SK-N-SH treated with all-trans-retinoic acid at 6 μM for 48 hours (cell line): Measurements from ENCODE around the gene GLI3.

ENCODE experiments used
- ATAC-seq: fragments of 200-7000 bp; cut with Tn5 transposase; 3 replicates; pipeline ENCODE4 v1.9.1; 2020; ENCODE audit warnings: mild to moderate bottlenecking, moderate library complexity
- ARNTL ChIP-seq: fragments of 450-650 bp; formaldehyde crosslinking; IDR thresholded peaks from 2 replicates; pipeline ENCODE4 v1.5.0; 2020; ENCODE audit warnings: low read depth, mild to moderate bottlenecking, moderate library complexity, borderline replicate concordance
- BACH2 ChIP-seq: fragments of 250-450 bp; sonication (Bioruptor Pico); IDR thresholded peaks from 2 replicates; pipeline ENCODE4 v1.9.0; 2021; ENCODE audit warnings: mild to moderate bottlenecking, borderline replicate concordance
- CREB5 ChIP-seq: fragments of 250-450 bp; sonication (Bioruptor Pico); IDR thresholded peaks from 2 replicates; pipeline ENCODE4 v1.5.1; 2020; ENCODE audit warnings: low read depth, mild to moderate bottlenecking, moderate library complexity
- CSDC2 ChIP-seq: fragments of 250-450 bp; sonication (Bioruptor Pico); IDR thresholded peaks from 2 replicates; pipeline ENCODE4 v1.5.0; 2020; ENCODE audit warnings: mild to moderate bottlenecking, moderate library complexity
- ESRRG ChIP-seq: fragments of 250-450 bp; sonication (Bioruptor Pico); IDR thresholded peaks from 2 replicates; pipeline ENCODE4 v1.6.1; 2021; ENCODE audit warnings: mild to moderate bottlenecking
- GLIS3 ChIP-seq: fragments of 250-450 bp; sonication (Bioruptor Pico); IDR thresholded peaks from 2 replicates; pipeline ENCODE4 v1.5.0; 2020; ENCODE audit warnings: mild to moderate bottlenecking, moderate library complexity
- ISL1 ChIP-seq: fragments of 250-450 bp; sonication (Bioruptor Pico); IDR thresholded peaks from 2 replicates; pipeline ENCODE4 v2.1.2; 2022; ENCODE audit warnings: mild to moderate bottlenecking, moderate library complexity
- PATZ1 ChIP-seq: fragments of 250-450 bp; sonication (Bioruptor Pico); IDR thresholded peaks from 2 replicates; pipeline ENCODE4 v1.8.0; 2020; ENCODE audit warnings: mild to moderate bottlenecking, moderate library complexity, borderline replicate concordance
- POU6F1 ChIP-seq: fragments of 250-450 bp; sonication (Bioruptor Pico); IDR thresholded peaks from 2 replicates; pipeline ENCODE4 v1.8.0; 2021; ENCODE audit warnings: low read depth, mild to moderate bottlenecking, moderate library complexity, borderline replicate concordance
- SNAI2 ChIP-seq: fragments of 250-450 bp; sonication (Bioruptor Pico); IDR thresholded peaks from 2 replicates; pipeline ENCODE4 v1.5.0; 2020; ENCODE audit warnings: mild to moderate bottlenecking, moderate library complexity
- TCF4 ChIP-seq: fragments of 250-450 bp; sonication (Bioruptor Pico); IDR thresholded peaks from 2 replicates; pipeline ENCODE4 v1.8.0; 2021; ENCODE audit warnings: mild to moderate bottlenecking, moderate library complexity, borderline replicate concordance
- TSHZ2 ChIP-seq: fragments of 250-450 bp; sonication (Bioruptor Pico); IDR thresholded peaks from 2 replicates; pipeline ENCODE4 v1.5.0; 2020; ENCODE audit warnings: mild to moderate bottlenecking, moderate library complexity
- ZC3H10 ChIP-seq: fragments of 250-450 bp; sonication (Bioruptor Pico); IDR thresholded peaks from 2 replicates; pipeline ENCODE4 v1.5.1; 2021; ENCODE audit warnings: mild to moderate bottlenecking, moderate library complexity
- ZFP3 ChIP-seq: fragments of 250-450 bp; sonication (Bioruptor Pico); IDR thresholded peaks from 2 replicates; pipeline ENCODE4 v1.5.0; 2020; ENCODE audit warnings: mild to moderate bottlenecking, moderate library complexity
- ZFP30 ChIP-seq: fragments of 450-650 bp; formaldehyde crosslinking; IDR thresholded peaks from 2 replicates; pipeline ENCODE4 v1.5.0; 2022; ENCODE audit warnings: mild to moderate bottlenecking, moderate library complexity
- ZNF70 ChIP-seq: fragments of 450-650 bp; formaldehyde crosslinking; IDR thresholded peaks from 2 replicates; pipeline ENCODE4 v1.5.0; 2020; ENCODE audit warnings: mild to moderate bottlenecking, moderate library complexity
- ZNF8 ChIP-seq: fragments of 450-650 bp; formaldehyde crosslinking; IDR thresholded peaks from 2 replicates; pipeline ENCODE4 v1.5.0; 2020; ENCODE audit warnings: mild to moderate bottlenecking, moderate library complexity

Gene GLI3

GRCh38 chr7:42264702-42265101, 27.7 kb upstream of the GLI3 start:
- ATAC-seq, result no peak
- TF ChIP-seq PATZ1, result no peak
- TF ChIP-seq POU6F1 (CRISPR knock-in tag), result no peak
- TF ChIP-seq ZC3H10, result no peak
- no peak for TF ChIP-seq ZNF70 (CRISPR knock-in tag)
- no peak for TF ChIP-seq ZFP3 (CRISPR knock-in tag)
- TF ChIP-seq, all 23 proteins: peak for 0

- no peak for ATAC-seq
- TF ChIP-seq ISL1 (CRISPR knock-in tag) (no peak), CSDC2 (no peak), PATZ1 (no peak), TCF4 (CRISPR knock-in tag) (no peak), GLIS3 (CRISPR knock-in tag) (no peak), ESRRG (CRISPR knock-in tag) (no peak)
Observed at GRCh38 chr7:42263971-42264370, 27.0 kb upstream of the GLI3 start.

- peak; percentile 49; the same call in 2 of the 3 replicates for ATAC-seq
- TF ChIP-seq ZFP30 (CRISPR knock-in tag) (no peak), ZNF8 (CRISPR knock-in tag) (no peak), TSHZ2 (CRISPR knock-in tag) (no peak), PATZ1 (no peak), SNAI2 (CRISPR knock-in tag) (no peak), TCF4 (CRISPR knock-in tag) (no peak), BACH2 (CRISPR knock-in tag) (no peak), CREB5 (CRISPR knock-in tag) (no peak), GLIS3 (CRISPR knock-in tag) (no peak), ARNTL (no peak)
Observed at GRCh38 chr7:42262964-42263363, 26.0 kb upstream of the GLI3 start.

GRCh38 chr7:42254217-42254616, 17.2 kb upstream of the GLI3 start:
- TF ChIP-seq ZFP30 (CRISPR knock-in tag), result no peak
- TF ChIP-seq ZNF8 (CRISPR knock-in tag), result no peak
- no peak for TF ChIP-seq ISL1 (CRISPR knock-in tag)
- no peak for TF ChIP-seq ESRRG (CRISPR knock-in tag)
- TF ChIP-seq ARNTL, result no peak
- no peak for TF ChIP-seq PATZ1
- no peak for ATAC-seq
